Natural killer cell (primary cell): ENCODE results near the gene APOA1. TPM values are rescaled to one million over a fixed set of nuclear protein-coding genes. Genes with fewer than 3 reads are reported as not detected.

Source experiments
- ATAC-seq, 3 donors: fragments of 150-1000 bp in 2 of 3; fragments of 200-7000 bp in 1 of 3; cut with Tn5 transposase; 1 replicate in 1 of 3; 2 replicates in 2 of 3; pipeline ENCODE4 v1.10.0; 2021; ENCODE audit warnings: mild to moderate bottlenecking in 2 of 3, moderate library complexity in 2 of 3
- DNase-seq, 2 donors: peaks; one replicate each; pipeline versions ENCODE4 v3.0.0 to v3.0.0-alpha.2; 2013 to 2021; ENCODE audit warnings: mixed read lengths in 1 of 2
- H3K27ac ChIP-seq: one replicate; pipeline ENCODE4 v1.5.1; 2013; ENCODE audit warnings: mild to moderate bottlenecking, low read length
- H3K27me3 ChIP-seq: one replicate; pipeline ENCODE4 v1.6.1; 2013; ENCODE audit warnings: low read length; ENCODE audit not compliant: control insufficient read depth, insufficient read depth
- H3K36me3 ChIP-seq: one replicate; pipeline ENCODE4 v1.6.1; 2013; ENCODE audit warnings: low read length; ENCODE audit not compliant: control insufficient read depth, insufficient read depth
- H3K4me1 ChIP-seq: one replicate; pipeline ENCODE4 v1.6.1; 2013; ENCODE audit warnings: low read length; ENCODE audit not compliant: control insufficient read depth, insufficient read depth
- H3K4me3 ChIP-seq: one replicate; pipeline ENCODE4 v1.5.1; 2013; ENCODE audit warnings: low read length
- H3K9me3 ChIP-seq: one replicate; pipeline ENCODE4 v1.6.1; 2013; ENCODE audit warnings: low read length; ENCODE audit not compliant: control insufficient read depth, insufficient read depth
- H3K27ac Mint-ChIP-seq, 2 donors: one replicate each; pipeline ENCODE4 v1.8.0; 2022; ENCODE audit warnings: mild to moderate bottlenecking in 2 of 2, mixed read lengths in 2 of 2, moderate library complexity in 1 of 2
- H3K27me3 Mint-ChIP-seq, 2 donors: one replicate each; pipeline ENCODE4 v1.8.0; 2022; ENCODE audit warnings: low read depth in 2 of 2, mixed read lengths in 2 of 2
- H3K36me3 Mint-ChIP-seq: one replicate; pipeline ENCODE4 v1.8.0; 2022; ENCODE audit warnings: mixed read lengths
- H3K4me1 Mint-ChIP-seq, 2 donors: one replicate each; pipeline ENCODE4 v1.8.0; 2022; ENCODE audit warnings: mixed read lengths in 2 of 2
- H3K4me3 Mint-ChIP-seq: one replicate; pipeline ENCODE4 v1.8.0; 2022; ENCODE audit warnings: mild to moderate bottlenecking, moderate library complexity, mixed read lengths
- H3K9me3 Mint-ChIP-seq, 2 donors: one replicate each; pipeline ENCODE4 v1.8.0; 2022; ENCODE audit warnings: mixed read lengths in 2 of 2
- WGBS: methylation state at CpG from one replicate; pipeline ENCODE4 v1.1.7; 2013; ENCODE audit warnings: missing lambda C conversion rate; ENCODE audit not compliant: insufficient coverage; 5-methylcytosine and 5-hydroxymethylcytosine counted together
- intact Hi-C: fragments of 100-400 bp; cut with micrococcal nuclease; formaldehyde crosslinking; loops from one replicate; pipeline ENCODE4 v1.14.2; 2022
- total RNA-seq, 4 donors: library from RNA; stranded (reverse); fragments of 120-200 nt in 1 of 4; gene quantifications; one replicate each; pipeline versions ENCODE4 v1.2.3 to v1.2.4, GENCODE V29; 2013 to 2022
- TF ChIP-seq, protein P1 (sequence below): fragments of 200-600 bp; IDR thresholded peaks from one replicate; pipeline ENCODE4 v1.8.0; 2022; ENCODE audit warnings: antibody characterized with exemption

The APOA1 gene
- total RNA-seq, 3 donors from 2014 or later (not counting 1 experiment from before 2014, with no cell fraction given), result 0.54 to 0.87 TPM; not detected in 1

DNA sequence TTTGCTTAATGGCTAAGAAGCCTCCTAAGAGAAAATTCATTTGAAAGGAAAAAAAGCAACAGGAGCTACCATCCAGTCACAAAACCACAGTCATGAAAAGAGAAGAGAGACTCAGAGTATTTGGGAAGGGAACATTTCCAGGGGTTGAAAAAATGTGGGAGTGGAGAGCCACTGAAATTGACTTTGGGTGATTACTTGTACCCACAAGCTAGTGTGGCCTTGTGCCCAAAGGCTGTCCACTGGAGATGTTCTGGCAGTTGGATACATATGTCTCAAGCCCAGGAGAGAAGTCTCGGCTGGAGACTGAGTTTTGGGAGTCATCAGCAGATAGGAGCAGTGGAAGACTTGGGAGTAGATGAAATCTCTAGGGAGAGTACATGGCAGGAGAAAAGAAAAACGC, 42.6 kb downstream of the APOA1 start:
- no peak overlapping the region for H3K27ac Mint-ChIP-seq
- DNase-seq (no peak), ATAC-seq (no peak)
- H3K4me1 Mint-ChIP-seq, result peaks cover 0 to 7% of the 10 kb centered on the region in 2 donors
- Histone ChIP-seq H3K27me3 (no peaks in the 10 kb centered on the region), H3K9me3 (no peaks in the 10 kb centered on the region), H3K36me3 (no peaks in the 10 kb centered on the region), H3K4me1 (peaks cover 10% of the 10 kb centered on the region), H3K27ac (no peak overlapping the region), H3K4me3 (no peak overlapping the region)
- no peaks in the 10 kb centered on the region for H3K9me3 Mint-ChIP-seq
- intact Hi-C loops, result loop anchor here (5.0 kb wide), 1 partner anchor 57 kb away; no protein-coding TSS in a partner anchor
- TF ChIP-seq, protein P1, sequence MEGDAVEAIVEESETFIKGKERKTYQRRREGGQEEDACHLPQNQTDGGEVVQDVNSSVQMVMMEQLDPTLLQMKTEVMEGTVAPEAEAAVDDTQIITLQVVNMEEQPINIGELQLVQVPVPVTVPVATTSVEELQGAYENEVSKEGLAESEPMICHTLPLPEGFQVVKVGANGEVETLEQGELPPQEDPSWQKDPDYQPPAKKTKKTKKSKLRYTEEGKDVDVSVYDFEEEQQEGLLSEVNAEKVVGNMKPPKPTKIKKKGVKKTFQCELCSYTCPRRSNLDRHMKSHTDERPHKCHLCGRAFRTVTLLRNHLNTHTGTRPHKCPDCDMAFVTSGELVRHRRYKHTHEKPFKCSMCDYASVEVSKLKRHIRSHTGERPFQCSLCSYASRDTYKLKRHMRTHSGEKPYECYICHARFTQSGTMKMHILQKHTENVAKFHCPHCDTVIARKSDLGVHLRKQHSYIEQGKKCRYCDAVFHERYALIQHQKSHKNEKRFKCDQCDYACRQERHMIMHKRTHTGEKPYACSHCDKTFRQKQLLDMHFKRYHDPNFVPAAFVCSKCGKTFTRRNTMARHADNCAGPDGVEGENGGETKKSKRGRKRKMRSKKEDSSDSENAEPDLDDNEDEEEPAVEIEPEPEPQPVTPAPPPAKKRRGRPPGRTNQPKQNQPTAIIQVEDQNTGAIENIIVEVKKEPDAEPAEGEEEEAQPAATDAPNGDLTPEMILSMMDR, result no peak
- peaks cover 3 to 13% of the 10 kb centered on the region in 2 donors for H3K27me3 Mint-ChIP-seq
- no peaks in the 10 kb centered on the region for H3K36me3 Mint-ChIP-seq
- H3K4me3 Mint-ChIP-seq, result no peak overlapping the region
- WGBS, result 82% methylated on average over 2 of the region's 2 CpGs

DNA sequence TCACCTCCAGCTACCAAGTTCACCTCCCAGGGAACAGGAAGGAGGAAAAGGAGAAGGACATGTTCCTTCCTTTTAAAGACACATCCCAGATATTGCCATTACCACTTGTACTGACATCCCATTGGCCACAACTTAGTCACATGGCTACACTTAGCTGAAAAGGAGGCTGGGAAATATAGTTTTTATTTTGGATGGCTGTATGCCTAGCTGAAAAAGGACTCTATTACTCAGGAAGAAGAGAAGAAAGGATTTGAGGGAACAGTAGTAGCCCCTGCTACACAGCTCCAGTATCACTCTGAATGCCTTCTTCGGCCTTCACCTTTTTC, 43.7 kb downstream of the APOA1 start:
- no peak overlapping the region for H3K4me3 Mint-ChIP-seq
- Histone ChIP-seq H3K36me3 (no peaks in the 10 kb centered on the region), H3K27ac (no peak overlapping the region), H3K4me3 (no peak overlapping the region), H3K4me1 (peaks cover 11% of the 10 kb centered on the region), H3K27me3 (no peaks in the 10 kb centered on the region), H3K9me3 (no peaks in the 10 kb centered on the region)
- DNase-seq (no peak), ATAC-seq (no peak)
- peaks cover under 1 to 2% of the 10 kb centered on the region in 2 donors for H3K27me3 Mint-ChIP-seq
- no peaks in the 10 kb centered on the region for H3K9me3 Mint-ChIP-seq
- intact Hi-C loops, result loop anchor here (5.0 kb wide), 1 partner anchor 59 kb away; no protein-coding TSS in a partner anchor
- TF ChIP-seq, protein P1, result no peak
- H3K36me3 Mint-ChIP-seq, result no peaks in the 10 kb centered on the region
- WGBS, result 93% methylated on average over 1 of the region's 1 CpG
- no peak overlapping the region for H3K27ac Mint-ChIP-seq
- H3K4me1 Mint-ChIP-seq, result peaks cover 2 to 12% of the 10 kb centered on the region in 2 donors

DNA sequence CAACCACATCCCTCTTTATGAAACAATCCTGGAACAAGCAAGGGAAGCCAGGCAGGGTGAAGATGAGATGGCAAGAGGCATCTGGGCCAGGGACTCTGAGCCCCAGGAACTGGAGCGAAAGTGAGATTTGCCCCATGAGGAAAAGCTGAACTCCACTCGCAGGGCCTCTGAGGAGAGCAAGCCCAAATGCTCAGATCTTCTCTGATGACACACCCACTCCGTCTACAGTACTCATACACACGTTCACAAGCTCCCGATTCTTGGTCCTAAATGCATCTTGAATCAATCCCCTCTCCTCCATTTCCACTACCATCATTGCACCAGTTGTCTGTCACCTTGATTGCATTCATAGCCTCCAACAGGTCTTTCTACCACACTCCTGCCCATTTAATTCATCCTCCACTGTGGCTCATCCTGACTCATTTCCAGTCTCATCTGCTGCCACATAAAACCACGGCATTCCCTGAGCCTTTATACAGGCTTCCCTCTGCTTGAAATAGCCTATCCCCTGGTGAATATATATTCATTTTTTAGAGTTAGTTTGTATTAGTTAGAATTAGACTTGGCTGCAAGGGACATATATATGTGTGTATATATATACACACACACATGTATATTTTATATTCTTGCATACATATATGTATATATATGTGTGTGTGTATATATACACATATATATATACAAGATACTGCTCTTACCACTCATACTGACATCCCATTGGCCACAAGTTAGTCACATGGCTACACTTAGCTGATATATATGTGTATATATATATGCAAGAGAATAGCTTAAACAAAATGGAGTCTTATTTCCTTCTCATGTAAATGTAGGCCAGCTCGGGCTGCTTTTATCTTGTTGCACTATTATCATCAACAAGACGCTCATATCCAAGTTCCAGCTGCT, 44.3 kb downstream of the APOA1 start:
- Histone ChIP-seq H3K27me3 (no peaks in the 10 kb centered on the region), H3K4me1 (peaks cover 17% of the 10 kb centered on the region), H3K36me3 (no peaks in the 10 kb centered on the region), H3K9me3 (no peaks in the 10 kb centered on the region), H3K4me3 (no peak overlapping the region), H3K27ac (no peak overlapping the region)
- no peak overlapping the region for H3K4me3 Mint-ChIP-seq
- no peaks in the 10 kb centered on the region for H3K27me3 Mint-ChIP-seq
- 93% methylated on average over 7 of the region's 8 CpGs for WGBS
- H3K36me3 Mint-ChIP-seq, result no peaks in the 10 kb centered on the region
- H3K9me3 Mint-ChIP-seq, result no peaks in the 10 kb centered on the region
- H3K27ac Mint-ChIP-seq, result no peak overlapping the region
- peaks cover 8 to 18% of the 10 kb centered on the region in 2 donors for H3K4me1 Mint-ChIP-seq
- TF ChIP-seq, protein P1, result no peak
- ATAC-seq, result no peak
- DNase-seq, result no peak
- intact Hi-C loops, result loop anchor here (5.0 kb wide), 1 partner anchor 59 kb away; no protein-coding TSS in a partner anchor
